Mucosa of stomach (tissue), 1 donor: ENCODE measurements around the gene POLL.
A peak's percentile ranks its signal among the peaks of the same experiment; 100 is the strongest.

Experiments
- H3K27me3 ChIP-seq: one replicate; pipeline ENCODE4 v1.7.0; 2013; ENCODE audit warnings: mild to moderate bottlenecking, low read length; ENCODE audit not compliant: control insufficient read depth, insufficient read depth
- H3K36me3 ChIP-seq: one replicate; pipeline ENCODE4 v1.7.0; 2013; ENCODE audit warnings: low read length; ENCODE audit not compliant: control insufficient read depth, insufficient read depth
- H3K4me1 ChIP-seq: one replicate; pipeline ENCODE4 v1.7.0; 2013; ENCODE audit warnings: mild to moderate bottlenecking, low read length; ENCODE audit not compliant: control insufficient read depth, insufficient read depth
- H3K4me3 ChIP-seq: one replicate; pipeline ENCODE4 v1.7.0; 2013; ENCODE audit warnings: low read length
- H3K9ac ChIP-seq: one replicate; pipeline ENCODE4 v1.7.0; 2013; ENCODE audit warnings: mild to moderate bottlenecking, low read length, moderate library complexity
- H3K9me3 ChIP-seq: one replicate; pipeline ENCODE4 v1.7.0; 2013; ENCODE audit warnings: mild to moderate bottlenecking, low read length, moderate library complexity; ENCODE audit not compliant: control insufficient read depth
- donor health status: Pancreatic carcinoma.

The POLL gene

DNA sequence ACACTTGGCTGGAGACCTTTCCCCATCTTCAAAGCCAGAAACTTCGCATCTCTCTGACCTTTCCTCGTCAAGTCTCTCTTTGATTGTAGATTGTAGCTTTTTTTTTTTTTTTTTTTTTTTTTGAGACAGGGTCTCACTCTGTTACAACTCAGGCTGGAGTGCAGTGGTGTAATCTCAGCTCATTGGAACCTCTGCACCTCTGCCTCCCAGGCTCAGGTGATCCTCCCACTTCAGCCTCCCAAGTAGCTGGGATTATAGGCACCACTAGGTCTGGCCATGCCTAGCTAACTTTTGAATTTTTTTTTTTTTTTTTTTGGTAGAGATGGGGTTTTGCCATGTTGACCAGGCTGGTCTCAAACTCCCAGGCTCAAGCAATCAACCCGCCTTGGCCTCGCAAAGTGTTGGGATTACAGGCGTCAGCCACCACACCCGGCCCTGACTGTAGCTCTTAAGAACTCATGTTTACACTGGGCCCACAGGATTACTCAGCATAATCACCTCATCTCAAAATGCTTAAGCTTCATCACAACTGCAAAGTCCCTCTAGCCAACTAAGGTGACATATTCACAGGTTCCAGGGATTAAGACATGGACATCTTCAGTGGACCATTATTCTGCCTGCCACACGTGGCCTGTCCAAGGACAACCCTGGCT, 11.7 kb downstream of the POLL start:
- Histone ChIP-seq H3K36me3 (no peaks in the 10 kb centered on the region), H3K4me3 (no peak overlapping the region), H3K9ac (no peak overlapping the region), H3K27me3 (peaks cover 9% of the 10 kb centered on the region), H3K9me3 (no peaks in the 10 kb centered on the region), H3K4me1 (no peaks in the 10 kb centered on the region)

- Histone ChIP-seq H3K4me1 (peaks cover 3% of the 10 kb centered on the region), H3K9ac (no peak overlapping the region), H3K27me3 (peaks cover 15% of the 10 kb centered on the region), H3K36me3 (no peaks in the 10 kb centered on the region), H3K4me3 (no peak overlapping the region), H3K9me3 (no peaks in the 10 kb centered on the region)
Measured at GRCh38 chr10:101575580-101576210, 12.4 kb downstream of the POLL start.

DNA sequence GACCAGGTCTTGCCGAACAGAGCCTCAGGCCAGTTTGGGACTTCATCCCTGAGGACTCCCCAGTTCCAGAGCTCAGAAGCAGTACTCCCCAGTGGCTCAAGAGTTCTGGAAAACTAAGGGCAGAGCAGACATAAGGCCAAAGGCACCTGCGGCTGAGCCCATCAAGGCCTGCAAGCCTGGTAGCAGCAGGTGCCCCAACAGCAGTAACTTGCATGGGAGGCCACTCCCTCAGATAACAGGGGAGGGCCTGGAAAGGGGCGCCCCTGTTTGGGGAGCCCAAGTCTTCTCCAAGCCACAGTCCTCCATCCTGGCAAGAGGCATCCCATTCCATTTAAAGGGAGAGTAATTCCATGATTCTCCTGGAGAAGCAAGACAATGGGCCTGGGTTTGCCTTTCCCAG, 13.0 kb downstream of the POLL start:
- Histone ChIP-seq H3K36me3 (no peaks in the 10 kb centered on the region), H3K9ac (no peak overlapping the region), H3K27me3 (peaks cover 19% of the 10 kb centered on the region), H3K4me1 (peaks cover 7% of the 10 kb centered on the region), H3K4me3 (no peak overlapping the region), H3K9me3 (no peaks in the 10 kb centered on the region)

GRCh38 chr10:101573885-101574753, 13.9 kb downstream of the POLL start:
- H3K9me3 ChIP-seq, result no peaks in the 10 kb centered on the region
- peaks cover 16% of the 10 kb centered on the region for H3K4me1 ChIP-seq
- peaks cover 29% of the 10 kb centered on the region for H3K27me3 ChIP-seq
- no peak overlapping the region for H3K9ac ChIP-seq
- H3K4me3 ChIP-seq, result no peak overlapping the region
- no peaks in the 10 kb centered on the region for H3K36me3 ChIP-seq

GRCh38 chr10:101572785-101573184, 15.3 kb downstream of the POLL start:
- Histone ChIP-seq H3K4me3 (no peak overlapping the region), H3K4me1 (peaks cover 16% of the 10 kb centered on the region), H3K9ac (no peak overlapping the region), H3K9me3 (no peaks in the 10 kb centered on the region), H3K36me3 (no peaks in the 10 kb centered on the region), H3K27me3 (peaks cover 42% of the 10 kb centered on the region)

GRCh38 chr10:101572126-101572525, 15.9 kb downstream of the POLL start:
- no peak overlapping the region for H3K9ac ChIP-seq
- peaks cover 49% of the 10 kb centered on the region for H3K27me3 ChIP-seq
- no peak overlapping the region for H3K4me3 ChIP-seq
- H3K36me3 ChIP-seq, result no peaks in the 10 kb centered on the region
- peaks cover 16% of the 10 kb centered on the region for H3K4me1 ChIP-seq
- no peaks in the 10 kb centered on the region for H3K9me3 ChIP-seq

DNA sequence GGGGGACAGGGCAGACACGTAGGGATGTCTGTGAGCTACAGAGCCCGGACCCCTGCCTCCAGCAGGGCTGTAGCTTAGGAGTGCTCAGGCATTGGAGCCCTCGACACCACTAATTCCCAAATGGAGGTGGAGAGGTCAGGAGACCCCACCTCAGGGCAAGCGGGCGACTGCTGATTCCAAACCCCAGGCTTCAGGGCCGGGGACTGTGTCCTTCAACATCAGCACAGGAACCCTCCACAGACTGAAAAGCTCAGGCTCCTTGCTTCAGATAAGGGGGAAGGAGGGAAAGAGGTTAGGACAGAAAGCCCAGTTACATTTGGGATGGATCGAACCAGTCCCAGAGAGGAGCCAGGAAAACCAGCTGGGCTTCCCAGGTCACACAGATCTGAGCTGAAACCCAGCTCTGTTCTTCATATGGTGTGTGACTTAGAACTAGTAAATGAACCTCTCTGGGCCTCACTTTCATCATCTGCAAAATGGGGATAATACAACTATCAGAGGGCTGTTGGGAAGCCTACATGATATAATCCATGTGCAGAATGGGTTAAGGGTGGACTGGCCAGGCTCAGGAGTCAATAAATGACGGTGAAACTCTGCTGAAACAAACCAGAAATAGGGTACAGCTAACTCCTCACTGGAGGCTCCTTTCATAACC, 16.7 kb downstream of the POLL start:
- Histone ChIP-seq H3K27me3 (peaks cover 56% of the 10 kb centered on the region), H3K9ac (no peak overlapping the region), H3K4me1 (peaks cover 17% of the 10 kb centered on the region), H3K9me3 (no peaks in the 10 kb centered on the region), H3K36me3 (no peaks in the 10 kb centered on the region), H3K4me3 (no peak overlapping the region)

GRCh38 chr10:101570428-101571270, 17.4 kb downstream of the POLL start:
- Histone ChIP-seq H3K4me1 (peaks cover 20% of the 10 kb centered on the region), H3K9ac (peak overlapping the region; percentile 62), H3K36me3 (no peaks in the 10 kb centered on the region), H3K9me3 (no peaks in the 10 kb centered on the region), H3K27me3 (peaks cover 64% of the 10 kb centered on the region), H3K4me3 (peak overlapping the region; percentile 34)

- Histone ChIP-seq H3K9ac (peak overlapping the region; percentile 62), H3K27me3 (peaks cover 72% of the 10 kb centered on the region), H3K4me1 (peaks cover 20% of the 10 kb centered on the region), H3K4me3 (peak overlapping the region; percentile 32), H3K36me3 (no peaks in the 10 kb centered on the region), H3K9me3 (no peaks in the 10 kb centered on the region)
Measured at GRCh38 chr10:101569622-101570427, 18.2 kb downstream of the POLL start.

DNA sequence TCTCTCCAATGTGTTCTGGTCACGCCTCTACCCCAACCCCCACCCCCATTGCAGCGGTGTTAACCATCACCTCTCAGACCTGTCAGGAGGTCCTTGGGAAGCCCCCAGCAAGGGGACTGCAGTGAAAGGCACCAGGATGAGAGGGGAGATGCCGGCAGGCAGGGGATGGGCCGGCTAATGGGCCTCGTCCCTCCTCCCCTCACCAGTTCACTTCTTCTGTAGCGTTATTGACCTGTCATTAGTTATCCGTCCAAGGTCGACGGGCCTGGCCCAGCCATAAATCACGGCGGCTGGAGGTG, 18.8 kb downstream of the POLL start:
- no peak overlapping the region for H3K4me3 ChIP-seq
- H3K4me1 ChIP-seq, result peaks cover 20% of the 10 kb centered on the region
- peaks cover 77% of the 10 kb centered on the region for H3K27me3 ChIP-seq
- no peaks in the 10 kb centered on the region for H3K36me3 ChIP-seq
- no peaks in the 10 kb centered on the region for H3K9me3 ChIP-seq
- H3K9ac ChIP-seq, result no peak overlapping the region
